ENCODE results near the gene OGFOD3.

The OGFOD3 gene

DNA sequence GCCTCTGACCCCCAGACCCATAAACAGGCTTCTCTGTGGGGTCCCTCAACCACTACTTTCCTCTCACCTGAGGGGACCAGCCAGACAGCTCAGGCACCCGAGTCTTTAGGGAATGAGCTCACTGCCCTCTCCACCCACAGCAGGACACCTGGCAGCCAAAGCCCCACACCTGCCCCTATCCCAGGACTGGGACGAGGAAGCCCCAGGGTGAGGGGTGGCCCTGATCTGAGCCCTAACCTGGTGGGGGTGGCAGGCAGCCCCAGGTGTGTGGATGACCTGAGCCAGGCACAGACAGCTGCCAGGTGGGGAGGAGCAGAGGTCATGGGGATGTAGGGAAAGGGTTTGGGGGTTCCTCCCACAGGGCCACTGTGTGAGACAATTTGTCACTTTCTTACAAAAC lies 61.0 kb downstream of the OGFOD3 start:
- H3K36me3 ChIP-seq (ENCODE audit: low read length), result no peaks in the 10 kb centered on the region
- no peak overlapping the region for H3K9ac ChIP-seq (ENCODE audit: low read length)
- H3K27me3 ChIP-seq (ENCODE audit: low read length), result no peaks in the 10 kb centered on the region
- no peaks in the 10 kb centered on the region for H4K20me1 ChIP-seq (ENCODE audit: low read depth, low read length)
- no peak overlapping the region for H3K4me2 ChIP-seq (ENCODE audit: low read depth, low read length, poor library complexity, severe bottlenecking)
- no peaks in the 10 kb centered on the region for H3K9me3 ChIP-seq (ENCODE audit: insufficient read depth, low read length)
- H3K27ac ChIP-seq (ENCODE audit: low read depth, low read length), result no peak overlapping the region
- no peak overlapping the region for H3K4me3 ChIP-seq (ENCODE audit: insufficient read depth, low read length, poor library complexity, severe bottlenecking)
- H3F3A ChIP-seq (ENCODE audit: insufficient read depth), result no peaks in the 10 kb centered on the region
- TF ChIP-seq EZH2phosphoT487 (conservative IDR thresholded peaks at IDR 0.05; ENCODE audit: low read length), result no peak
- H3K9me2 ChIP-seq (replicated peaks; ENCODE audit: insufficient read depth, low read length), result no peaks in the 10 kb centered on the region
- H3K79me2 ChIP-seq (ENCODE audit: insufficient read depth, low read length), result no peaks in the 10 kb centered on the region
- no peak overlapping the region for H2AFZ ChIP-seq (ENCODE audit: low read depth, low read length, severe bottlenecking)

DNA sequence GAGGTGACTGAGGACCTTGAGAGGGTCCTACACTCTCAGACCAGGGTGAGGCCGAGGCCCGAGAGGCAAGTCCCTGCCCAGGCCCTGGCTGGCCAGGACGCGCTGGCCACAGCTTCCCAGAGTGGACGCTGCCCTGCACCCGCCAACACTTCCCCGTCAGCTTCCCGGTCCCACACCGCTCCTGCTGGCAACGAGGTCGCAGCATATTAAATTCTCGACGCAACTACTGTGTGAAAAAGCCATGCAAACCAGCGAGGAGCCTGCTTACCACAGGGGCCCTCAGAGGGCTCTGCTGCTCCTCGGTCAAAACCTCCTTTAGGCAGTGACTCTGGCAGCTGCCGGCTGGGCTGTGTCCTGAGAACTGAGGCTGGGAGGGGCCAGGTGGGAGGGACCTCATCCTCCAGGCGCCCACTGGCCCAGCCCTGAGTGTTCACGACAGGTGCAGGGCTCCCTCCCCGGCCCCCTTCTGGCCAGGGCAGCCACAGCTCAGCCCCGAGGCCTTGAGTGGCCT lies 61.5 kb downstream of the OGFOD3 start:
- Histone ChIP-seq H3K9ac (ENCODE audit: low read length) (no peak overlapping the region), H2AFZ (ENCODE audit: low read depth, low read length, severe bottlenecking) (no peak overlapping the region)

DNA sequence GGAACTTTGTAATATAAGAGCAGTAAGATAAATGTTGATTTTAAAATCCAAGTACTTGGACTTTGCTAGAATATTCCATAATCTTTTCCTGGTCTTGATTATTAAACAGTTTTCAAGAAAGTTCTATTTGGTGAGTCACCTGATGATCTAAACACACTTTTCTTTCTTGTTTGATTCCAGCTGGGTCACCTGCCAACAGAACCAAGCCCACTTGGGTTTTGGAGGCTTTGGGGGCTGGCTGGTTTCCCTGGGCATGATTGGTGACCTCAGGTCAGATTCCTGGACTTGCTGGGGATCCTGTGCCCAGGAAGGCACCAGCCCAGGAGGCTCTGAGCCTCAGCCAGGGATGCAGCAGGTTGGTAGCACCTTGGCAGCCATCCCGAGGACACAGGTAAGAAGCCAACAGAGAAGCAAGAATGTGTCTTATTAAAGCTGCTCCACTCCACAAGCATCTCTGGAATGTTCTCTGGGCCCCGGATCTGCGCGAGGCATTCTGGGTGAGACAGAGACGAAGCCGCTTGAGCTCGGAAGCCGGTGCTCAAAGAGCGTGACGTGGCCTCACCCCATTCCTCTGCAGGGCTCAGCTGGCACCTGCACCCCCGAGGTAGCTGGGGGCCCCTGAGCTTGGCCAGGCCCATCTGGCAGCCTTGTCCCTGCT lies 62.5 kb downstream of the OGFOD3 start:
- no peaks in the 10 kb centered on the region for H3K79me2 ChIP-seq (ENCODE audit: insufficient read depth, low read length)
- no peak overlapping the region for H2AFZ ChIP-seq (ENCODE audit: low read depth, low read length, severe bottlenecking)
- no peak overlapping the region for H3K27ac ChIP-seq (ENCODE audit: low read depth, low read length)
- no peak for TF ChIP-seq EZH2phosphoT487 (conservative IDR thresholded peaks at IDR 0.05; ENCODE audit: low read length)
- TF ChIP-seq, protein P1, sequence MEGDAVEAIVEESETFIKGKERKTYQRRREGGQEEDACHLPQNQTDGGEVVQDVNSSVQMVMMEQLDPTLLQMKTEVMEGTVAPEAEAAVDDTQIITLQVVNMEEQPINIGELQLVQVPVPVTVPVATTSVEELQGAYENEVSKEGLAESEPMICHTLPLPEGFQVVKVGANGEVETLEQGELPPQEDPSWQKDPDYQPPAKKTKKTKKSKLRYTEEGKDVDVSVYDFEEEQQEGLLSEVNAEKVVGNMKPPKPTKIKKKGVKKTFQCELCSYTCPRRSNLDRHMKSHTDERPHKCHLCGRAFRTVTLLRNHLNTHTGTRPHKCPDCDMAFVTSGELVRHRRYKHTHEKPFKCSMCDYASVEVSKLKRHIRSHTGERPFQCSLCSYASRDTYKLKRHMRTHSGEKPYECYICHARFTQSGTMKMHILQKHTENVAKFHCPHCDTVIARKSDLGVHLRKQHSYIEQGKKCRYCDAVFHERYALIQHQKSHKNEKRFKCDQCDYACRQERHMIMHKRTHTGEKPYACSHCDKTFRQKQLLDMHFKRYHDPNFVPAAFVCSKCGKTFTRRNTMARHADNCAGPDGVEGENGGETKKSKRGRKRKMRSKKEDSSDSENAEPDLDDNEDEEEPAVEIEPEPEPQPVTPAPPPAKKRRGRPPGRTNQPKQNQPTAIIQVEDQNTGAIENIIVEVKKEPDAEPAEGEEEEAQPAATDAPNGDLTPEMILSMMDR (IDR thresholded peaks at IDR 0.05; ENCODE audit: insufficient read depth, low read length, poor library complexity, severe bottlenecking), result no peak
- H3F3A ChIP-seq (ENCODE audit: insufficient read depth), result peaks cover 7% of the 10 kb centered on the region
- no peaks in the 10 kb centered on the region for H4K20me1 ChIP-seq (ENCODE audit: low read depth, low read length)
- no peak overlapping the region for H3K4me2 ChIP-seq (ENCODE audit: low read depth, low read length, poor library complexity, severe bottlenecking)
- H3K27me3 ChIP-seq (ENCODE audit: low read length), result no peaks in the 10 kb centered on the region
- H3K4me3 ChIP-seq (ENCODE audit: insufficient read depth, low read length, poor library complexity, severe bottlenecking), result no peak overlapping the region
- no peak overlapping the region for H3K9ac ChIP-seq (ENCODE audit: low read length)
- H3K36me3 ChIP-seq (ENCODE audit: low read length), result no peaks in the 10 kb centered on the region
- no peaks in the 10 kb centered on the region for H3K9me2 ChIP-seq (replicated peaks; ENCODE audit: insufficient read depth, low read length)
- no peaks in the 10 kb centered on the region for H3K9me3 ChIP-seq (ENCODE audit: insufficient read depth, low read length)

More for the DNA sequence above, 61.5 kb downstream of the OGFOD3 start:
- H3F3A ChIP-seq (ENCODE audit: insufficient read depth), result no peaks in the 10 kb centered on the region
- H3K9me2 ChIP-seq (replicated peaks; ENCODE audit: insufficient read depth, low read length), result no peaks in the 10 kb centered on the region
- no peaks in the 10 kb centered on the region for H3K9me3 ChIP-seq (ENCODE audit: insufficient read depth, low read length)
- H3K79me2 ChIP-seq (ENCODE audit: insufficient read depth, low read length), result no peaks in the 10 kb centered on the region
- no peak overlapping the region for H3K4me2 ChIP-seq (ENCODE audit: low read depth, low read length, poor library complexity, severe bottlenecking)
- H4K20me1 ChIP-seq (ENCODE audit: low read depth, low read length), result no peaks in the 10 kb centered on the region
- no peak overlapping the region for H3K27ac ChIP-seq (ENCODE audit: low read depth, low read length)
- TF ChIP-seq EZH2phosphoT487 (conservative IDR thresholded peaks at IDR 0.05; ENCODE audit: low read length), result no peak
- TF ChIP-seq, protein P1 (IDR thresholded peaks at IDR 0.05; ENCODE audit: insufficient read depth, low read length, poor library complexity, severe bottlenecking), result no peak
- H3K4me3 ChIP-seq (ENCODE audit: insufficient read depth, low read length, poor library complexity, severe bottlenecking), result no peak overlapping the region
- H3K27me3 ChIP-seq (ENCODE audit: low read length), result no peaks in the 10 kb centered on the region
- H3K36me3 ChIP-seq (ENCODE audit: low read length), result no peaks in the 10 kb centered on the region

DNA sequence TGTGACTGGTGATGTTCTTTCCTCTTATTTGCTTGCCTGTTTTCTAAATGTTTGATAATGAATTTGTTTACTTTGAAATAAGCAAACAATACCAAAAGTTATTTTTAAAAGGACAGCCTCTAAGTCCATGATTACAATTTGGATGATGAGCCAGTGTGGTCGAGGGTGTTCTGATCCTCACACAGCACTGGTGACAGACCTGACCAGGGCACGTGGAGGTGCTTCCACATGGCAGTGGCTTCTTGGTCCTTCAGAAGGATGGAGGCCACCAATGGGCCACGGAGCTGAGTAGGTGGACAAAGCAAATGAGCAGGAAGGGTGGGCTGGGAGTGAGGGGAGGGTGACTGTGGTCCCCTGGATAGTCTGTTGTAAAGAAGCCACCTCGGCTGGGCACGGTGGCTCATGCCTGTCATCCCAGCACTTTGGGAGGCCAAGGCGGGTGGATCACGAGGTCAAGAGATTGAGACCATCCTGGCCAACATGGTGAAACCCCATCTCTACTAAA lies 63.5 kb downstream of the OGFOD3 start:
- Histone ChIP-seq H3K27ac (ENCODE audit: low read depth, low read length) (no peak overlapping the region), H3K27me3 (ENCODE audit: low read length) (no peaks in the 10 kb centered on the region), H3K9me2 (replicated peaks; ENCODE audit: insufficient read depth, low read length) (no peaks in the 10 kb centered on the region), H3K4me2 (ENCODE audit: low read depth, low read length, poor library complexity, severe bottlenecking) (no peak overlapping the region), H3F3A (ENCODE audit: insufficient read depth) (peaks cover 8% of the 10 kb centered on the region), H3K9me3 (ENCODE audit: insufficient read depth, low read length) (no peaks in the 10 kb centered on the region), H4K20me1 (ENCODE audit: low read depth, low read length) (no peaks in the 10 kb centered on the region), H2AFZ (ENCODE audit: low read depth, low read length, severe bottlenecking) (no peak overlapping the region), H3K79me2 (ENCODE audit: insufficient read depth, low read length) (no peaks in the 10 kb centered on the region), H3K36me3 (ENCODE audit: low read length) (no peaks in the 10 kb centered on the region), H3K4me3 (ENCODE audit: insufficient read depth, low read length, poor library complexity, severe bottlenecking) (no peak overlapping the region), H3K9ac (ENCODE audit: low read length) (no peak overlapping the region)
- no peak for TF ChIP-seq EZH2phosphoT487 (conservative IDR thresholded peaks at IDR 0.05; ENCODE audit: low read length)
- TF ChIP-seq, protein P1 (IDR thresholded peaks at IDR 0.05; ENCODE audit: insufficient read depth, low read length, poor library complexity, severe bottlenecking), result no peak

Data from SU-DHL-6 (cell line).